ENCODE results near the gene UBE3A.

- no peak for TF ChIP-seq POLR2A (IDR thresholded peaks at IDR 0.05)
- no peak for TF ChIP-seq CTCF (IDR thresholded peaks at IDR 0.05)
Measured at GRCh38 chr15:25415707-25416106, 23.1 kb downstream of the UBE3A start.

All from lower leg skin (tissue), 3 donors.